RKO (cell line): Measurements from ENCODE around the gene HSD17B12.

Experiments used
- DNase-seq: peaks from one replicate; pipeline ENCODE4 v3.0.0-alpha.2; 2016; ENCODE audit warnings: low spot score

Gene HSD17B12

GRCh38 chr11:43871051-43871450, 190.5 kb downstream of the HSD17B12 start:
- no peak for DNase-seq

GRCh38 chr11:43872995-43873394, 192.5 kb downstream of the HSD17B12 start:
- no peak for DNase-seq

- no peak for DNase-seq
Observed at GRCh38 chr11:43874078-43874477, 193.5 kb downstream of the HSD17B12 start.

- DNase-seq, result no peak
Observed at GRCh38 chr11:43874738-43875137, 194.2 kb downstream of the HSD17B12 start.

GRCh38 chr11:43879789-43880639, 199.5 kb downstream of the HSD17B12 start:
- no peak for DNase-seq

- peak; percentile 96 for DNase-seq
Observed at GRCh38 chr11:43880640-43881159, 200.2 kb downstream of the HSD17B12 start, which contains the start of gene ALKBH3. TSS of gene ALKBH3 (plus strand) at chr11:43880831. CDS start at chr11:43882653, 1,822 bp downstream.

GRCh38 chr11:43892851-43893250, 212.3 kb downstream of the HSD17B12 start:
- no peak for DNase-seq

- no peak for DNase-seq
Observed at GRCh38 chr11:43894546-43894945, 214.0 kb downstream of the HSD17B12 start.

GRCh38 chr11:43895601-43896000, 215.1 kb downstream of the HSD17B12 start:
- DNase-seq, result no peak

GRCh38 chr11:43898574-43898973, 218.0 kb downstream of the HSD17B12 start:
- no peak for DNase-seq

GRCh38 chr11:43899094-43899493, 218.6 kb downstream of the HSD17B12 start:
- DNase-seq, result no peak

- no peak for DNase-seq
Observed at GRCh38 chr11:43901551-43901950, 221.0 kb downstream of the HSD17B12 start.

- DNase-seq, result no peak
Observed at GRCh38 chr11:43903078-43903477, 222.5 kb downstream of the HSD17B12 start.

GRCh38 chr11:43903969-43904368, 223.4 kb downstream of the HSD17B12 start:
- no peak for DNase-seq

GRCh38 chr11:43904742-43905535, 224.4 kb downstream of the HSD17B12 start:
- no peak for DNase-seq

GRCh38 chr11:43905813-43906241, 225.3 kb downstream of the HSD17B12 start:
- no peak for DNase-seq
